Epidermal melanocyte (primary cell): ENCODE results near the gene BCAR1.
"Not testable (repeated sequence)": the region's sequence is repeated elsewhere in the genome, so short reads cannot be mapped to it uniquely, and the experiment has no call there.

Experiments
- DNase-seq: peaks from one replicate; pipeline ENCODE4 v3.0.0; 2011; ENCODE audit warnings: low spot score; ENCODE audit not compliant: insufficient read length

Gene BCAR1

DNA sequence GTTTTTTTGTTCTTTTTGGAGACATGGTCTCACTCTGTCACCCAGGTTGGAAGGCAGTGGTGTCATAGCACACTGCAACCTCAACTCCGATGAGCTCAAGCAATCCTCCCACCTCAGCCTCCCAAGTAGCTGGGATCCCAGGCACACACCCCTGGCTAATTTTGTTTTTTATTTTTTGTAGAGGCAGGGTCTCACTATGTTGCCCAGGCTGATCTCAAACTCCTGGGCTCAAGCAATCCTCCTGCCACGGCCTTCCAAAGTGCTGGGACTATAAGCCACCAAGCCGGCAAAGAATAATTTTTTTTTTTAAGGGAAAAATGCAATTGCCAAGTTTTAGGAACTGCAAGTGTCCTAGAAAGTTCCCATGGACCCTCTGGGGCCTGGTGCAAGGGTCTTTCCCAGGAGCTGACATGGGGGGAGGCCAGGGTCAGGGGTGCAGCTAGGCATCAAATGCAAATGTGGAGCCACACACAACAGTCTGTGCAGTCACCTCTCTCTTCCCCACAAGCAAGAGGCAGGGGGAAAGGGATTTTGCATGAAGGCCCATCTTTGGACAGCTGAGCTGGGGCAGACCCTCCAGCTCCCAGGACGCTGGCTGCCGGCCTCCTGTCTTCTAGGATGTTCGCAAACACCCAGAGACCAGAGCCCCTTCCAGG is 20.1 kb upstream of the BCAR1 start:
- DNase-seq, result no peak

DNA sequence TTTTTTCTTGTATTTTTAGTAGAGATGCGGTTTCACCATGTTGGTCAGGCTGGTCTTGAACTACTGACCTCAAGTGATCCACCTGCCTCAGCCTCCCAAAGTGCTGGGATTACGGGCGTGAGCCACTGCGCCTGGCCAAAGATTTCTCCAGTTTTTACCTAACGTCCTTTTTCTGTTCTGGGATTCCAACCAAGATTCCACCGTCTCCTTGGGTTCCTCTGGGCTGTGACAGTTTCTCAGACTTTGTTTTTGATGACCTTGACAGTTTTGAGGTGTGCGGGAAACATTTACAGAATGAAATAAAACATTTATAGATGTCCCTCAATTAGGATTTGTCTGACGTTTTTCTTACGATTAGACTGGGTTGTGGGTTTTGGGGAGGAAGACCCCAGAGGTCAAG is 17.9 kb upstream of the BCAR1 start:
- not testable (repeated sequence) for DNase-seq

DNA sequence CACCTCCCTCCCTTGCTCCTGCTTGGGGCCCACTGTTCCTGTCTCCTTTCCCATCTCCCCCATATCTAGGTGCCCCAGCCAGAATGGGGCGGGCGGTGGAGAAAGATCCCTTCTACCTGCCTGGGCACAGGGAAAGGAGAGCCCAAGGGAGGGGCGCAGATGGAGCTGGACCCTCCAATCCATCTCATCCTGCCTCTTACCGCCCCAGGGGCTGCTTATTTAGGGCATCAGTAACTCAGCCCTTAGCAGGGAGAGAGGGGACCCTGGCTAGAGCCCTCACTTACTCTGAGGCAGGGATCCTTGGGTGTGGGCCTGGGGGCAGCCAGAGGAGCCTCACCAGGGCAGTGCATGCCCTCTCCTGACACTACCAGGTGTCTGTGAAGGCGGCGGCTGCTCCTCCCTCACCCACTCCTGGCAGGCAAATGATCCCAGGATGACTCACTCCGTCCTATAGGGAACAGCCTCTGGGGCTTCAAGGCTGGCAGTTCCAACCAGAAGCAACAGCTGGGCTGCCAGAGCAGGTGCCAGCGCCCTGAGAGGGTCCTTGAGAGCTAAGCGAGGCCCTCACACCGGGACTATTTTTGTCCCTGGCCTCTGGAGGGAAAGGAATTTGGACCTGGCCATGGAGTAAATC is 16.3 kb upstream of the BCAR1 start:
- peak; percentile 30 for DNase-seq

DNA sequence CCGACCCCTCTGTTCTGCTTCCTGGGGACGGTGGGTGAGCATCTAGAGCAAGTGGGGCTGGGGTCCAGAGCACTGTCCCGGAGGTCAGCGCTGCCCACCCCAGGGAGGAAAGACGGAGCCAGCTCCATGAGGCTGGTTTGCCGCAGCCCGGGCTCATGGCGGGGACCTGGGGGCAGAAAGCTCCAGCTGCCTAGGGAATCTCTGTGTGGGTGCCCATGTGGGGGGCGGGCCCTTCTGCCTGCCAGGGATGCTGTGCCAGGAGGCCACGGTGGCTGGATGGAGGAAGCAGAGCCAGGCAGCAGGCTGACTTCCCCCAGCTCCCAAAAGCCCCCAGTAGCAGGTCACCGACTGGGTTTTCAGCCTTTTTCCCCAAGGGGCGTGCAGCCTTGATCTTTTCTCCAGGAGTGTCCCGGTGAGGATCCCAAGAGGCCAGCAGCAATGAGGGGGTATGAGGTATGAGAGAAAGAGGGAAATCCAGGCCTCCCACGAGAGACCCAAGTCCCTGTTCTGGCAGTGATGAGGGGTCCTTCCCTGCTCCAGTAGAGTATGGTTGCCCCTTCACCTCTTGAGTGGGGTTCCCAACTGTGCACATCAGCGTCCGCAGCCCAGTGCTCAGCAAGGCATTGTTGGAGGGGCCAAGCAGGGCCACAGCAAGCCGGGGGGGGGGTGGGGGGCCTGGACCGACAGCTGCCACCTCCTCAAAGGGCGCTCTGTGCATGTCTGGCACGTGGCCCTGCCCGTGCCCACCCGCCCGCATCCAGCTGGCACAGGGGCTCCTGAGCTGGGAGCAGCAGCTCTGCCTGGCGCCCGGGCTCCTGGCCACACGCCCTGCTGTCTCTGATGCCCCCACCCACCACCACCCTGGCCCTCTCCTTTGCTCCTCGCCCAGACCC is 15.6 kb upstream of the BCAR1 start:
- DNase-seq, result peak; percentile 14

DNA sequence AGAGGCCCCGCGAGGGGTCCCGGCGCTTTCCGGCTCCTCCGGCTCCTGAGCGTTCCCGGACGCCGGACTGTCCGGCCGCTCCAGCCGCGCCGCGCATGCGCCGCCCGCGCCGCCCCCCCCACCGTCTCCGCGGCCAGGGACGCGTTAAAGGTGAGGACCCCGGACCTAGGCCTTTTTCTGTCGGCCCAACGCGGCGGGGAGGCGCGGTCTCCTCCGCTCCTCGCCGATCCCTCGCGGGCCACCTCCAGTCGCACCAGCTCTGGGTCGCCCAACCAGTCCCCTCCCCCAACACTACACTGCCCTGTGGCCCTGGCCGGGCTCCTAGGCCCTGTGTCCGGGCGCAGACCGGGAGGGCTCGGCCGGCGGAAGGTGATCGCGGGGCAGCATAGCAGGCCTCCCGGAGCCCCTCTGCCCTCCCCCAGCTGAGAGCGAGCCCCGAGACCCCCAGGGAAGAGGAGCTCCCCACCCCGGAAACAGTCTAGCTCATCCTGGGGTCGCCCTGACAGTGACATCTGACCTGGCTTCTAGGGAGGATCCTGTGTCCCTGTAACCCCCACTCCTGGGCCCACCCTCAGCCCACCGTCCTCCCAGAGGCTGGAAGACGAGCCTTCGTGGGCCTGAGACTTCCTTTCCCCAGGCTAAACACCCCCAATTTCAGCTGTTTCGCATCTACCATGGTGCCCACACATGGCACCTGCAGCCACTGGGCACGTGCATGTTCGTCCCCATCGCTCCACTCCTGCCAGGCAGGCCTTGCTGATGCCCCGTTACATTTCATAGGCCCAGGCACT is 14.7 kb upstream of the BCAR1 start:
- DNase-seq, result peak; percentile 97

DNA sequence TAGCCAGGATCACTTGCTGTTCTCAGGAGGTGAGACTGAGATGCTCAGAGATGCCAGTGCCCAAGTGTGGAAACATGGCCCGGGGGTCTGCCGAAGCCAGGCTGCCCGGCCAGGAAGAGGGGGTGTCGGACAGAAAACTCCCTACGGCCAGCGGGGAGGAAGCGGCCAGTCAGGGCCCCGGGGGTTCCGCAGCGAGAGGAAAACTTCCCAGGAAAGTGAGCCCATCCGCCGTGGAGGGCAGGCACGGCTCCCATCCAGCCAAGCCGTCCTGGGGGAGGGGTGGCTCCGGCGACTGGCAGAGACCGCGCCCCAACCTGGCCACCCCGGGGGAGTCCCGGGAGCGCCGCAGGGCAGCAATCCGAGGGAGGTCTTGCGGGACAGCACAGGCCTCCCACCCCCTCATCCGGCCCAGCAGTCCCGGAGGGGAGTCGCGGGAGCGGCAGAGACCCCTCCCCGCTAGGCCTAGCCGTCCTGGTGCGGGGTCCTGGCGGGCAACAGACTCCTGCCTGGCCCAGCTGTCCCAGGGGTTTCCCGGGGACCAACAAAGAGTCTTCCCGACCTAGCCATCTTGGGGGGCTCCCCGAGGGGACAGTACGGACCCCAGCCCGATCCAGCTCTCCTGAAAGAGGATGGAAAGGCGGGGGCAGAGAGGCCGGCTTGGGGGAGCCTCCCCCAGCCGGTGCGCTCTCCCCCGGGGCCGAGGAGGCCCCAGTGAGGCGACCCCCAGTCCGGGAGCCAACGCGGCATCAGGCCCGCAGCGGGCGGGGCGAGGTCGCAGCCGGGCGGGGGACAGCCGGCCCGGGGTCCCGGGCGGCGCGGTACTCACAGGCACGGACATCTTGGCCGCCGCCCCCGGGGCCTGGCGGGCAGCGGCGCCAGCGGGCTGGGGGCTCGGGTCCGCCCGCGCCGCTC is 13.8 kb upstream of the BCAR1 start:
- peak; percentile 33 for DNase-seq

DNA sequence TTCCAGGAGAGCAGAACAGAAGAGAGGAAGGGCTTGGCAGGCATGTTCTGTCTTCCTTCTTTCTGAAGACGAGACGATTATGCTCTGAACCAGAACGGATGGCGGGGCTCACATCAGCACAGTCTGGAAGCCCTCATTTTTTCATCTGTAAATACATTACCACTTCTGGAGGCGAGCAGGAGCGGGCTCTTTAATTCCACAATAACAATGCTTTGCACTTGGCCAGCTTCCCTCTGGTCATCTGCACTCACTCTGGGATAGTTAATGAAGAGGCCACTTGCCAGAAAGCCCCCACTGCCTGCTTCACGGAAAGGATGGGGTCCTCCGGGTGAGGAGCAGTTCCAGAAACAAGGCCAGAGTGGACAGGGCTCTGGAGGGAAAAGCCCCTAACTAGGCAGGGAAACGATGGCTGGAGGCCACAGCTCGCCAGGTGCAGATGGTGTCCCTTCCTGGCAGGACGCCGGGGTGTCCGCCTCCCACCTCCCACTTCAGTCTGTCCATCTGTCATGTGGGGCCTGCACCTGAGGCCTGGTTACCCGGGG is 13.1 kb upstream of the BCAR1 start:
- DNase-seq, result peak; percentile 30

DNA sequence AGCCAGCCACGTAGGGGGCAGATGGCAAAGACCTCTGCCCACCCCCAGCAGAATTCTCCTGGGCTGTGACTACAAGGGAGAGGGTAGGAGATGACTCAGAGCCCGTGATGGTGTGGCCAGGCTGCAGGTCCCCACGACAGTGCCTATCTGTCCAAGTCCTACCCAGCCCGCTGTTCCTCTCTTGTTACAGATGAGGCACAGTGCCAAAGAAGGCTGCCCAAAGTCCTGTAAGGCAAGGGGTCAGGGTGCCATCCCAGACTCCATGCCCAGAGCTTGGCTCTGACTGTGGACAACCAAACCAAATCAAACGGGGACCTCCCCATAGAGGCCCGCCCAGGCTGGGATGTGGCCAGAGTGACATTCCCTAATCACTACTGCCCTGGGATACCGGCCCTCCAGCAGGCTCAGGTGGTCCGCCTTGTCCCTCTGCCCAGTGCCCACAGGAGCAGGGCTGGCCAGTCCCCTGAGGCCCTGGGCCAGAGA is 12.6 kb upstream of the BCAR1 start:
- DNase-seq, result peak; percentile 19

DNA sequence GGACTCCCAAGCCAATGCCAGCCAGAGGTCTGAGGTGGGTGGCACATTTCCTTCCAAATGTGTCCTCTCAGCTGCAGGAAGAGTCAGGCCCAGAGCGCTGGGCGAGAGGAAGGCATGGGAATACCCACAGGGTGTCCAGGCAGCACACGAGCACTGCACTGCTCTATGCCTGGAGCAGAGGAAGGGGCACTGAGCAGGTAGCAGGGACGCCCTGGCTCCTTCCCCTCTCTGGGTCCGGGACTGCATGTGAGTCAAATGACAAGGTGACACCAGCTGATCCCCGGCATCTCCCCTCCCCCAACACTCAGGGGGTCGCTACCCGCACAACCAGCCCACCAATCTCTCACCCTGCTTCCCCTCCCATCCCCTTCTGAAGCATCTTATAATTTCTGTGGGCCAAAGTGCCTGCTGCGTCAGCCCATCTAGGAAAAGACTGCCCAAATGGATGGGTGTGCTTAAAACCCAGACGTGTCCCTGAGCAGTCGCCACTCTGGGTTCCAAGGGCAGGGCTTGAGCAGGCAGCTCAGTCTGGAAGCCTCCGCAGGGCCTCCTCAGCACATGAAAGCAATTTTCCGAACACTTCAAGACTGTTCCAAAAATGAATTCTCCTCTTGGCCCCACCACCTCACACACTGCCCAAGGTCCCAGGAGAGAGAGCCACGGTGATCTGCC is 12.0 kb upstream of the BCAR1 start:
- DNase-seq, result peak; percentile 14

DNA sequence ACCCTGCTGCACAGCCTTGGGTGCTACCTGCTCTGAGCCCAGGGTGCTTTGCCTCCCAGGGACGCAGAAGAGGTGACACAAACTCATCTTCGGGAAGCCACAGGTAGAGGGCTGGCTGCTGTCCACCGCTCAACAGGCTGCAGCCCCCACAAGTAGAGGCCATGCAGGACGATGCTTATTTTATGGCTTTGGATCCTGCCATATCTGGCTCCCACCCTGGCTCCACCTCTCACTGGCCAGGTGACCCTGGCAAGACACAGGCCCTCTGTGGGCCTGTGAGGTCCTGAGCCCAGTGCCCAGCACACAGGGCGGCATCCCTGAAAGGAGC is 11.3 kb upstream of the BCAR1 start:
- DNase-seq, result no peak

DNA sequence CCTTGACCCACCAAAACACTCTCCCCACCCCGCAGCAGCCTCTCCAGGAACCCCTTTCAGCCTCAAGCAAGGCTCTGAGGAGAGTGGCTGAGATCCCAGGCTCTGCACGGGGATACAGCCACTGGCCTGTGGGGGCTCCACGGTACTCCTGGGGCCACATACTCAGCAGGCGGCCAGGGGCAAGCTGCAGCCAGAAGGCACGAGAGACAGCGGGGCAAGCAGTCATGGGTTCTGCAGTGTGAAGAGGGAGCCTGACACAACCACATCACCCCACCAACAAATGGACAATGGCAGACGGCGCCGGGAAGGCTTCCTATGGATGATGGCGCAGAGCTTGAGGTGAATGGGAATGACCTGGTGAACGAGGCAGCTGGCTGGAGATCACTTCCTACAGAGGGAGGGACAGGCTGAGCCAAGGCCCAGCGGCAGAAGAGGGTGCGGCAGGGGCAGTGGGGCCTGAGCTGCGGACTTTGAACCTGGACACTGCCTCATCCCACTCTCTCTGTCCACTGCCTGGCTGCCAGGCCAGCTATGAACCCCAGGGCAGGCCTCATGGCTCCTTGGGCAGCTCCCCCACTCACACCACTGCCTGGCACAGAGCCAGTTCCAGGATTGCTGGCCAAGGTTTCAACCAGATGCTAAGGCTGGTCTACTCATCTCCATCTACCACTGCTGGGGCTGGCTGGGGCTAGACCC is 10.8 kb upstream of the BCAR1 start:
- peak; percentile 15 for DNase-seq

DNA sequence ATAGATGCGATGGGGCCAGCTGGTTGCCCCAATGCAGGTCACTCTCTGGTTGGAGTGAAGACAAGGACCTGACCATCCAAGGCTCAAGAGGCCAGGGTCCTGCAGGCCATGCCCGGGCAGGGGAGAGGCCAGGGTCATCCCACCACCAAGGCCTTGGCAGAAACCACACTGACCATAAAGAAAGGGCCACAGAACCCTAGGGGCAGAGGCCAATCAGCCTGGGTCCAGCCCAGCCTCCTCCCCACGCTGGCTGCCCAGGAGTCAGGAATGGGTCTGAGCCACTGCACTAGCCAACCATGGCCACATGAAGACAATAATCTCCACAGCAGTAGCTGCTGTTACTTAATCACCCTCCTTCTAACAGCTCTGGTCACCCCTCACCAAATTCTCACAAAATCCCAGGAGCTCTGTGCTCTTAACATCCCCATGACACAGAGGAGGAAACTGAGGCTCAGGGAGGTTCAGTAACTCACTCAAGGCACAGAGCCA is 10.2 kb upstream of the BCAR1 start:
- DNase-seq, result no peak

DNA sequence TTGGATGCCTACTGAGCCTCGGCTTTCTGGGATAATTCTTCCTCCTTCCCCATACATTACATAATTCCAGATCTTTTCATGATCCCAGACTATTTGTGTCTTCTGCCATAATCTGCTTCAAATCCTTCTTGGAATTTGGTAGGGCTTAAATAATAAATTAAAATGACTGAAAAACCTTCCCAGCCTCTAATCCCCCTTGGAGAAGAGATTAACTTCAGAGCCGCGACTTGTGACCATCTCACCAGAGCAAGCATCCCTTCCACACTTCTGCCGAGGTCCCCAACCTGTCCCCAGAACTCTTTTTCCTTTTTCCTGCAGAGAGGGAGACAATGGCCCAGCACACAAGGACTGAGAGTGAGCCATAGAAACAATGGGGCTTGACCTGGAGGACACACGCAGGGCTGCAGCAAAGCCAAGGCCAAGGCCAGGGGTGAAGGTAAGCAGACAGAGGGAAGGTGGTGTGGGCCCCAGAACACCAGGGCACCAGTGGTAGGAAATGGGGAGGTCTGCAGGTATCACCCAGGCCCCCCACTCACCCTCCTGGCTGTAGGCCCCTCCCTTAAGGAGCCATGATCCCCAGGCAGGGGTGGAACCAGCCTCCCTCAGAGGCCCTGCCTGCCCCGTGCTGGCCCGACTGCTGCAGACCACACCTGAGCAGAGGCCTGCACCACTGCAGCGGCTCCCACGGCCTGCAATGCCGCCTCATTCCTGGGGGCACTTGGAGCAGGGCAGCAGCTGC is 9.6 kb upstream of the BCAR1 start:
- DNase-seq, result peak; percentile 17

DNA sequence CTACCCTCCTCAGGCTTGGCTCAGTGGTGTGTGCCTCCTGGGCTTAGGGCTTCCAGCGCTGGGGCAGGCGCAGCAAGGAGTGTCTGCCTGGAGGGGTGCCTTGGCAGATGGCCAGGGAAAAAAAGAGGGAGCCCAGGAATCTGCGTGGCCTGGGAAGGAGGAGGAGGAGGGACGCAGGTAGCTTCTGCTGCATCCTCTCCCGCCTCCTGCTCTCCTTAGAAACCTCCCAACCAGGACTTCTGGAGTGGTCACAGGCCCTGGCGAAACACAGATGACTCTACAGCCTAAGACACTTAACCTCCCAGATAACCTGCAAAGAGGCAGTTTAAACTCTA is 7.3 kb upstream of the BCAR1 start:
- DNase-seq, result no peak

DNA sequence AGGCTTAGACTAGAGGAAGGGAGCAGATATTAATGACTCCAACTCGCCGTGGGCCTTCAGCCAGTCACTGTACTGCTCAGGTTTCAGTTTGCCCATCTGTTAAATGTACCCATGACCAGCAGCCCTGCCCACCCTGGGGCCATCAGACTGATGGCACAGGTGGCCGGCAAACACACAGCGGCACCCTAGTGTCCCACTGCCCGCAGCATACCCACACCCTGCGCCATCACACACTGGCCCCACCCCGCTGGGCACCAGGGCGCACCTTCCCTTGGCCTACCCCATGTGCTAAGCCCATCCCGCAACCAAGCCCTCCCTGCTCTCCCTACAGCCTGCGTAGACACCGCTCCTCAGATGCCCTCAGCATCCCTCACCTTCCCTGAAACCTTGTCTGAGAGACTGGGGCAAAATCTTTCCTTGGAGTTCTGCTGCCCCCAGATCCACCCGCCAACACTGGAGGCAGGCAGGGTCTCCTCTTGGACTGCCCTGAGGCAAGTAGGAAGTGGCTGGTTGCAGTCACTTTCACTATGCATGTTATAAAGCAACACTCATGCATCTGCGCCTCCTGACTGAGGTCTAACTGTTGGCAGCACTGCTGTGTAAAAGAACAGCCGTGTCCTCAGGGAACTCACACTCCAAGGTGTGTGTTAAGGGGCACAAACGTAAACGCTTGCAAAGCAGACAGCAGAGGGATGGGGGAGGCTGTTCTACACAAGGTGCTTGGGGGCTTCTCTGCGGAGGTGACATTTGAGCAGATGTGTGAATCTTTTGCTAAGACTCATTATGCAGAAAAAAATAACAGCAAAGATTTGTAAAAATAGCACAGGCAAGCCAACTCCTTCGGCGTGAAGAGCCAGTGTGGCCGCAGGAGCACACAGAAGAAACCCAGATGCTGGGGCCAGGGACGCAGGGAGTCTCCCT is 6.7 kb upstream of the BCAR1 start:
- peak; percentile 14 for DNase-seq

DNA sequence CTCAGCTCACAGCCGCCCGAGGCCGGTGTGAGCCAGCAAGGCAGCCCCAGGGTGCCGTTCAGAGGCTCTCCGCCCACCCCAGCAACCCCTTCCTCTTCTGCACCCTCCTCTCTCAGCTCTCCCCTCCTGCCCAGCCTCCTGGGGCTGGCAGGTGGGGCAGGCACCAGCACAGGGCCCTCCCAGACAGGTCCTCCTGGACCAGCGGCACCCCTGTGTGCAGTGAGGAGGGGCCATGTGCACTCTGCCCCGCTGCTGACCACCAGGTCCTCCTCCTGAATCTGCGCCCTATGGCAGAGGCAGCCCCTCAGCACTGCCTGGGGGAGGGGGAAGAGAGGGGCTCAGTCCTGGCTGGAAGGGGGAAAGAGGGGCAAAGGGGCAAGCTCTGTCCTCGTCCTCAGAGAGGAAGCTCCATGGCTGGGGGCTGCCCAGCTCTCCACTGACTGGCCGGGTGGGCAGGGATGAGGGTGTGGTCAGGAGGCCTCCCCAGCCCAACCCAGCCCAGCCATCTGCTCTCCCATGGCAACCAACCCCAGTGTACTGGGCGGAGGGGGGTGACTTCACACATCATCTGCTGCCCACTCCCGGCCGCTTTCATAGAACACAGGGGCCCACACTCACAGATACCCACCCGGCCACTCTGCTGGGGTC is 5.4 kb upstream of the BCAR1 start:
- DNase-seq, result peak; percentile 86
